GM12865 (cell line): ENCODE results near the gene MAML3.

Experiments used
- DNase-seq: peaks from one replicate; pipeline ENCODE4 v3.0.0; 2010; ENCODE audit warnings: low read depth
- H3K4me3 ChIP-seq: 2 replicates; pipeline ENCODE4 v1.5.1; 2011; ENCODE audit warnings: mild to moderate bottlenecking, low read depth, low read length, control low read depth
- CTCF ChIP-seq: IDR thresholded peaks from 2 replicates; pipeline ENCODE4 v1.5.1; 2011; ENCODE audit warnings: low read length, control low read depth, low read depth, inconsistent platforms; ENCODE audit not compliant: insufficient read depth; ENCODE audit errors: missing control alignments

The MAML3 gene

GRCh38 chr4:140098455-140099160, 55.4 kb downstream of the MAML3 start:
- no peak overlapping the region for H3K4me3 ChIP-seq
- no peak for DNase-seq
- no peak for TF ChIP-seq CTCF

GRCh38 chr4:140097572-140097971, 56.4 kb downstream of the MAML3 start:
- no peak overlapping the region for H3K4me3 ChIP-seq
- DNase-seq, result no peak
- no peak for TF ChIP-seq CTCF

GRCh38 chr4:140096921-140097320, 57.1 kb downstream of the MAML3 start:
- no peak for TF ChIP-seq CTCF
- DNase-seq, result no peak
- no peak overlapping the region for H3K4me3 ChIP-seq

GRCh38 chr4:140096483-140096861, 57.5 kb downstream of the MAML3 start:
- TF ChIP-seq CTCF, result no peak
- no peak for DNase-seq
- H3K4me3 ChIP-seq, result no peak overlapping the region

DNA sequence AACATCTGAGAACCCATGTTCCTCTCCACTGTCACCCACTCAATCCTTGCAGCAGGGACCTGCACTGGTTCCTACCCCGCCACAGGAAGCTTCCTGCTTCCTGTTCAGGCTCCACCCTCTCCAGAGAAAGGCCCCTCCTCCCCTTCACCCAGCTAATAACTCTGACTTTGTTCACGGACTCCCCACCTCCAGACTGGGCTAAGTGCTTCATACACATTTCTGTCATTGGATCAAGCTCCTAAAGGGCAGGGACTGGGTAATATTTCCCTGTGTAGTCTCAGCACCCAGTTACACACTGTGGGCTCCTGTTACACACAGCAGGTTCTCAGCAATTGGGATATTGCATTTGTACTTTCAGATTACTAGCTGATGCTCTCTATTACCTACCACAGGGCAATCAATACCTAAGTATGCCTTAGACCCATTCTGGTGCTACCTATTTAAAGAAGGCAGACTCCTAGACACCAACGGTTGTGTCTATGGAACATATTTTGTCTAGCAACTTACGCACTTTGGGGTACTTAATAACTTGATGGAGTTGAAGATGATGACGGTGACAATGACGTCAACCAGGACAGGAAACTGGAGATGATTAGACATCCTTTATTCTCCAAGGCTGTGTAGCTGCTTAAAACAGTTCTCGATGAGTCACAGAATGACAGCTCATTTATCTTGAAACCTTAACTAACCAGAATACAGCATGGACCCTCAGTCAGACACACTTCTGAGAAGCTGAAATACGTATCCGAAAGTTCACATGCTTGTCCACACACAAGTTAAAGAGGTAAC, 58.1 kb downstream of the MAML3 start:
- no peak for DNase-seq
- no peak overlapping the region for H3K4me3 ChIP-seq
- TF ChIP-seq CTCF, result no peak

- no peak for DNase-seq
- no peak overlapping the region for H3K4me3 ChIP-seq
- no peak for TF ChIP-seq CTCF
Observed at GRCh38 chr4:140094438-140095420, 59.3 kb downstream of the MAML3 start.
